GM23338 (cell line): ENCODE data around the gene HS6ST3. TPM values are rescaled to one million over a fixed set of nuclear protein-coding genes. Genes with fewer than 3 reads are reported as not detected.
A peak's percentile ranks its signal among the peaks of the same experiment; 100 is the strongest.

ENCODE experiments used
- ATAC-seq: fragments of 200-7000 bp; cut with Tn5 transposase; 3 replicates; pipeline ENCODE4 v1.9.1; 2020
- DNase-seq: peaks from one replicate; pipeline ENCODE4 v3.0.0-alpha.2; 2015; ENCODE audit warnings: low spot score
- H2AFZ ChIP-seq: fragments of 200-600 bp; sonication (generic); 2 replicates; pipeline ENCODE4 v1.8.0; 2016; ENCODE audit warnings: antibody characterized with exemption, mild to moderate bottlenecking, moderate library complexity
- H3F3A ChIP-seq: fragments of 200-600 bp; sonication (generic); replicated peaks from 2 replicates; pipeline ENCODE4 v1.8.0; 2017; ENCODE audit warnings: antibody characterized with exemption, mixed run types, low read depth
- H3K27ac ChIP-seq: fragments of 200-600 bp; sonication (generic); 2 replicates; pipeline ENCODE4 v1.6.1; 2016; ENCODE audit warnings: low read depth
- H3K27me3 ChIP-seq: fragments of 200-600 bp; sonication (generic); 2 replicates; pipeline ENCODE4 v1.8.0; 2016; ENCODE audit warnings: mild to moderate bottlenecking, mixed run types, moderate library complexity; ENCODE audit not compliant: insufficient read depth
- H3K36me3 ChIP-seq: fragments of 200-600 bp; sonication (generic); 2 replicates; pipeline ENCODE4 v1.8.0; 2016; ENCODE audit warnings: mild to moderate bottlenecking; ENCODE audit not compliant: insufficient read depth
- H3K4me1 ChIP-seq: fragments of 200-600 bp; sonication (generic); 2 replicates; pipeline ENCODE4 v1.8.0; 2016; ENCODE audit warnings: mild to moderate bottlenecking, moderate library complexity; ENCODE audit not compliant: insufficient read depth
- H3K4me2 ChIP-seq: fragments of 200-600 bp; sonication (generic); 2 replicates; pipeline ENCODE4 v1.7.1; 2017; ENCODE audit warnings: mixed run types
- H3K4me3 ChIP-seq: fragments of 200-600 bp; sonication (generic); 2 replicates; pipeline ENCODE4 v1.6.1; 2016; ENCODE audit warnings: mixed run types
- H3K79me2 ChIP-seq: fragments of 200-600 bp; sonication (generic); replicated peaks from 2 replicates; pipeline ENCODE4 v1.8.0; 2017; ENCODE audit warnings: mild to moderate bottlenecking; ENCODE audit not compliant: insufficient read depth
- H3K9me2 ChIP-seq: fragments of 200-600 bp; sonication (generic); 2 replicates; pipeline ENCODE4 v1.8.0; 2017; ENCODE audit not compliant: insufficient read depth
- H4K20me1 ChIP-seq: fragments of 200-600 bp; sonication (generic); replicated peaks from 2 replicates; pipeline ENCODE4 v1.8.0; 2017; ENCODE audit warnings: mild to moderate bottlenecking; ENCODE audit not compliant: insufficient read depth
- H3K27ac Mint-ChIP-seq: 2 replicates; pipeline ENCODE4 v1.8.0; 2020; ENCODE audit warnings: inconsistent platforms, mild to moderate bottlenecking, moderate library complexity, mixed read lengths
- H3K27me3 Mint-ChIP-seq: 3 replicates; pipeline ENCODE4 v1.8.0; 2022; ENCODE audit warnings: low read depth, mild to moderate bottlenecking, moderate library complexity, mixed read lengths, inconsistent platforms; ENCODE audit not compliant: insufficient read depth, poor library complexity
- H3K36me3 Mint-ChIP-seq: 3 replicates; pipeline ENCODE4 v1.8.0; 2021; ENCODE audit warnings: low read depth, mild to moderate bottlenecking, inconsistent platforms, moderate library complexity, mixed read lengths
- H3K4me1 Mint-ChIP-seq: 3 replicates; pipeline ENCODE4 v1.8.0; 2020; ENCODE audit warnings: mild to moderate bottlenecking, inconsistent platforms, mixed read lengths
- H3K4me3 Mint-ChIP-seq: 3 replicates; pipeline ENCODE4 v1.8.0; 2021; ENCODE audit warnings: moderate library complexity, mild to moderate bottlenecking, inconsistent platforms, mixed read lengths
- H3K9me3 Mint-ChIP-seq: 3 replicates; pipeline ENCODE4 v1.8.0; 2020; ENCODE audit warnings: moderate library complexity, mild to moderate bottlenecking, inconsistent platforms, mixed read lengths
- CREB1 ChIP-seq: fragments of 250-450 bp; sonication (Bioruptor Pico); IDR thresholded peaks from 2 replicates; pipeline ENCODE4 v1.5.0; 2020; ENCODE audit warnings: low read depth, mild to moderate bottlenecking, moderate library complexity
- EZH2 ChIP-seq: fragments of 200-600 bp; sonication (generic); IDR thresholded peaks from one replicate; pipeline ENCODE4 v1.8.0; 2017; ENCODE audit warnings: antibody characterized with exemption, mild to moderate bottlenecking, low read depth; ENCODE audit not compliant: unreplicated experiment
- EZH2phosphoT487 ChIP-seq: fragments of 200-600 bp; sonication (generic); IDR thresholded peaks from one replicate; pipeline ENCODE4 v1.8.1; 2018; ENCODE audit warnings: antibody characterized with exemption; ENCODE audit not compliant: unreplicated experiment
- POLR2AphosphoS5 ChIP-seq: IDR thresholded peaks from 2 replicates; pipeline ENCODE4 v1.6.1; 2016; ENCODE audit warnings: antibody characterized with exemption, low read depth
- REST ChIP-seq: IDR thresholded peaks from one replicate; pipeline ENCODE4 v1.6.1; 2018; ENCODE audit warnings: antibody characterized with exemption; ENCODE audit not compliant: unreplicated experiment
- STAT1 ChIP-seq: IDR thresholded peaks from one replicate; pipeline ENCODE4 v1.6.1; 2016; ENCODE audit warnings: antibody characterized with exemption; ENCODE audit not compliant: unreplicated experiment
- ZNF114 ChIP-seq: fragments of 250-450 bp; sonication (Bioruptor Pico); IDR thresholded peaks from 2 replicates; pipeline ENCODE4 v1.5.0; 2020; ENCODE audit warnings: mild to moderate bottlenecking, moderate library complexity
- ZNF331 ChIP-seq: fragments of 250-450 bp; sonication (Bioruptor Pico); IDR thresholded peaks from 2 replicates; pipeline ENCODE4 v1.5.0; 2020; ENCODE audit warnings: low read depth, mild to moderate bottlenecking, moderate library complexity
- ZNF462 ChIP-seq: fragments of 250-450 bp; sonication (Bioruptor Pico); IDR thresholded peaks from 2 replicates; pipeline ENCODE4 v1.5.0; 2020; ENCODE audit warnings: mild to moderate bottlenecking, moderate library complexity
- polyA plus RNA-seq: library from polyadenylated mRNA; unstranded; fragments of >200 nt; fragmentation: Nextera tagmentation; extraction: Ambion mirVana; gene quantifications from 2 replicates; pipeline ENCODE4 v1.2.1, GENCODE V29; 2016
- total RNA-seq: library from RNA; depleted of rRNA; stranded (reverse); fragments of >200 nt; shearing (Covaris generic); gene quantifications from 2 replicates; pipeline ENCODE4 v1.2.3, GENCODE V29; 2014
- TF ChIP-seq, protein P1 (sequence below), 2 experiments: fragments of 200-600 bp in 1 of 2; sonication (generic) in 1 of 2; conservative IDR thresholded peaks; 2 replicates each; pipeline versions ENCODE4 v1.5.1 to v1.6.1; 2016 to 2017; ENCODE audit warnings: antibody characterized with exemption in 2 of 2, low read depth in 2 of 2, mild to moderate bottlenecking in 2 of 2, moderate library complexity in 1 of 2
- TF ChIP-seq, protein P2 (sequence below): IDR thresholded peaks from 2 replicates; pipeline ENCODE4 v1.6.1; 2016; ENCODE audit warnings: antibody characterized with exemption

Gene HS6ST3
- total and polyA plus RNA-seq, 2 experiments from 2014 or later = 0.52 to 0.80 TPM

DNA sequence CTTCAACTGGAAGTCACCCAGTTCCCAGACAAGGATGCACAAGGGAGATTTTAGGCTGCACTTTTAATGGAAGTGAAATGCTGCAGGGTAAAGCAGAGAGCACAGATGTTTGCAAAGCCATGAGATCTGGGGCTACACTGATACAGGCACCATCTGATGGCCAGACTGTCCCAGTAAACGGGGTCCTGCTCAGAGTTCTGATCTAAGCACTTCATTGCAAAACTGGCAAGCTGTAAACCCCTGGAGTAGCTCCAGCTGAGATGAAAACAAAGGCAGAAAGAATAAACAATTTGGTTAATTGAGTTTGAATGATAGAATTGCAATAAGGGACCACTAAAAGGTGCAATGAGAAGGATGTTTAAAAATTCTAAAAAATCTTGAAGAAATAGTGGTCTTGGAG lies 707.2 kb downstream of the HS6ST3 start (continued):
- TF ChIP-seq EZH2phosphoT487 = no peak
- TF ChIP-seq ZNF462 (CRISPR knock-in tag) = no peak

- H3K4me2 ChIP-seq = no peak overlapping the region
- no peak overlapping the region for H3K27ac ChIP-seq
- DNase-seq = no peak
- Mint-ChIP-seq H3K9me3 (no peaks in the 10 kb centered on the region; the same call in 1 of the 3 replicates), H3K27me3 (peaks cover 2% of the 10 kb centered on the region), H3K4me3 (no peak overlapping the region), H3K4me1 (peaks cover 4% of the 10 kb centered on the region; the same call in 2 of the 3 replicates), H3K27ac (peak overlapping the region; percentile 64; the same call in 1 of the 2 replicates), H3K36me3 (no peaks in the 10 kb centered on the region)
- TF ChIP-seq, protein P1, sequence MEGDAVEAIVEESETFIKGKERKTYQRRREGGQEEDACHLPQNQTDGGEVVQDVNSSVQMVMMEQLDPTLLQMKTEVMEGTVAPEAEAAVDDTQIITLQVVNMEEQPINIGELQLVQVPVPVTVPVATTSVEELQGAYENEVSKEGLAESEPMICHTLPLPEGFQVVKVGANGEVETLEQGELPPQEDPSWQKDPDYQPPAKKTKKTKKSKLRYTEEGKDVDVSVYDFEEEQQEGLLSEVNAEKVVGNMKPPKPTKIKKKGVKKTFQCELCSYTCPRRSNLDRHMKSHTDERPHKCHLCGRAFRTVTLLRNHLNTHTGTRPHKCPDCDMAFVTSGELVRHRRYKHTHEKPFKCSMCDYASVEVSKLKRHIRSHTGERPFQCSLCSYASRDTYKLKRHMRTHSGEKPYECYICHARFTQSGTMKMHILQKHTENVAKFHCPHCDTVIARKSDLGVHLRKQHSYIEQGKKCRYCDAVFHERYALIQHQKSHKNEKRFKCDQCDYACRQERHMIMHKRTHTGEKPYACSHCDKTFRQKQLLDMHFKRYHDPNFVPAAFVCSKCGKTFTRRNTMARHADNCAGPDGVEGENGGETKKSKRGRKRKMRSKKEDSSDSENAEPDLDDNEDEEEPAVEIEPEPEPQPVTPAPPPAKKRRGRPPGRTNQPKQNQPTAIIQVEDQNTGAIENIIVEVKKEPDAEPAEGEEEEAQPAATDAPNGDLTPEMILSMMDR (conservative IDR thresholded peaks at IDR 0.05; ENCODE audit: low read depth in 2 of 2) = no peak
- TF ChIP-seq ZNF114 (CRISPR knock-in tag) (no peak), POLR2AphosphoS5 (no peak), REST (no peak), CREB1 (CRISPR knock-in tag) (no peak), EZH2phosphoT487 (no peak), STAT1 (no peak), ZNF331 (CRISPR knock-in tag) (no peak), EZH2 (no peak)
- TF ChIP-seq, protein P2, sequence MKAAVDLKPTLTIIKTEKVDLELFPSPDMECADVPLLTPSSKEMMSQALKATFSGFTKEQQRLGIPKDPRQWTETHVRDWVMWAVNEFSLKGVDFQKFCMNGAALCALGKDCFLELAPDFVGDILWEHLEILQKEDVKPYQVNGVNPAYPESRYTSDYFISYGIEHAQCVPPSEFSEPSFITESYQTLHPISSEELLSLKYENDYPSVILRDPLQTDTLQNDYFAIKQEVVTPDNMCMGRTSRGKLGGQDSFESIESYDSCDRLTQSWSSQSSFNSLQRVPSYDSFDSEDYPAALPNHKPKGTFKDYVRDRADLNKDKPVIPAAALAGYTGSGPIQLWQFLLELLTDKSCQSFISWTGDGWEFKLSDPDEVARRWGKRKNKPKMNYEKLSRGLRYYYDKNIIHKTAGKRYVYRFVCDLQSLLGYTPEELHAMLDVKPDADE = no peak
- peak overlapping the region; percentile 56; the same call in 1 of the 2 replicates for H2AFZ ChIP-seq
- no peaks in the 10 kb centered on the region for H3F3A ChIP-seq
- no peak for ATAC-seq
- H3K4me1 ChIP-seq = no peaks in the 10 kb centered on the region
- H3K79me2 ChIP-seq = no peaks in the 10 kb centered on the region
- H3K27me3 ChIP-seq = no peaks in the 10 kb centered on the region
- H3K4me3 ChIP-seq = no peak overlapping the region
- H4K20me1 ChIP-seq = no peaks in the 10 kb centered on the region
- H3K9me2 ChIP-seq = peaks cover 9% of the 10 kb centered on the region
- H3K36me3 ChIP-seq = no peaks in the 10 kb centered on the region
Measured at GRCh38 chr13:96803456-96804100, 713.7 kb downstream of the HS6ST3 start.
